Measurements from ENCODE around the gene RYR1.
"Not testable (repeated sequence)": the region's sequence is repeated elsewhere in the genome, so short reads cannot be mapped to it uniquely, and the experiment has no call there.

The RYR1 gene

DNA sequence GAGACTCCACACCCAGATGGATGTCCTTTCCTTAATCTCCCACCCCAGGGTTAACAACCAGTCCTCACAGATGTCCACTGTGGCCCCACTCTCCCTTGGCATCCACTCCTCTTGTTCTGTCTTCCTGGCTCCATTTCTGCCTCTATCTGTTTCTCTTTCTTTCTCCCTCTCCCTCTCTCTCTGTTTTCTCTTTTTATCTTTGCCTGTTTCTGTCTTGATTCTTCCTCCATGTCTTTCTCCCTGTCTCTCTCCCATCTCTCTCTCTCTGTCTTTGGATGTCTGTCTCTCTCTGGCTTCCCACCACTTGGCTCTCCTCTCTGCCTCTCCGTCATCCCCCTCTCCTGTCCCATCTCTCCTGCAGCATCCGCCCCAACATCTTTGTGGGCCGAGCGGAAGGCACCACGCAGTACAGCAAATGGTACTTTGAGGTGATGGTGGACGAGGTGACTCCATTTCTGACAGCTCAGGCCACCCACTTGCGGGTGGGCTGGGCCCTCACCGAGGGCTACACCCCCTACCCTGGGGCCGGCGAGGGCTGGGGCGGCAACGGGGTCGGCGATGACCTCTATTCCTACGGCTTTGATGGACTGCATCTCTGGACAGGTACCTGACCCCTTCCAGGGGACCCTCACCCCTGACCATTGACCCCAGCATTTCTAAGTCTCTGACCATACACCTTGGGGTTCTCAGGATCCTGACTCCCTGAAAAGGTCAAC, 24.4 kb downstream of the RYR1 start:
- no peak for DNase-seq (ENCODE audit: low read depth)

DNA sequence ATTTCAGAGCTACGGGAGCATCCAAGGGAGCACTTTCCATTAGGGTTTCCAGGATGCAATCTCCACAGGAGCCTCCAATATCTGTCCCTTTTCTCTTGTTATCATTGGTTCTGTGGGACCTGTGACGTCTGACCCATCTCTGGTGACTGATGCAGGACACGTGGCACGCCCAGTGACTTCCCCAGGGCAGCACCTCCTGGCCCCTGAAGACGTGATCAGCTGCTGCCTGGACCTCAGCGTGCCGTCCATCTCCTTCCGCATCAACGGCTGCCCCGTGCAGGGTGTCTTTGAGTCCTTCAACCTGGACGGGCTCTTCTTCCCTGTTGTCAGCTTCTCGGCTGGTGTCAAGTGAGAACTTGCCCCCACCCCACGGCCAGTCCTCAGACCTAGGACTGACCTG, 25.5 kb downstream of the RYR1 start:
- DNase-seq (ENCODE audit: low read depth): no peak

GRCh38 chr19:38463365-38463764, 29.9 kb downstream of the RYR1 start:
- no peak for DNase-seq (ENCODE audit: low read depth)

DNA sequence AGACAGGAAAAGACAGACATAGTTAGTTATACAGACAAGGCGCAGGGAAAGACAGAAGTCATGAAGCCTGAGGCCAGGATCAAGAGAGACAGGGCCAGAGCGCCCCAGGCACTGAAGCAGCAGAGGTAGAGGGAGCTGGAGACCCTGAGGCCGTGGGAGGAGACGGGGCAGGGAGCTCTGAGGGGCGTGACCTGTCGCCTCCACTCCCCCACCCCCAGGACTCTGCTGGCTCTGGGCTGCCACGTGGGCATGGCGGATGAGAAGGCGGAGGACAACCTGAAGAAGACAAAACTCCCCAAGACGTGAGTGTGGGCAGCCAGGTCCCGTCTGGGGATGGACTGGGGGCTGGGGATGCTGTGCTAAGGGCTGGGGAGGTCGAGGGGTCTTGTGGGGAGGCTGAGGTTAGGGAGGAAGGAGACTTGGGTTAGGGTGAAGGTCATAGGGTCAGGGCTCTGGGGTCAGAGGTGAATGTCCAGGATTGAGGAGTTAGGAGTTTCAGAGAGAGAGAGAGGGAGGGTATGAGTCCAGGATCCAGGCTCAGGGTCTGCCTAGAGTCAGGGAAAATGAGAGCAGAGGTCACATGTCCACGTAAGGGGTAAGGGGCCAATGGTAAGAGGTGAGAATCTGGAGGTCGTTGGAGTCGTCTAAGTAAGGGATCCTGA, 31.1 kb downstream of the RYR1 start:
- DNase-seq (ENCODE audit: low read depth): no peak

- no peak for DNase-seq (ENCODE audit: low read depth)
Measured at GRCh38 chr19:38466050-38466449, 32.6 kb downstream of the RYR1 start.

- no peak for DNase-seq (ENCODE audit: low read depth)
Measured at GRCh38 chr19:38467541-38468525, 34.3 kb downstream of the RYR1 start.

DNA sequence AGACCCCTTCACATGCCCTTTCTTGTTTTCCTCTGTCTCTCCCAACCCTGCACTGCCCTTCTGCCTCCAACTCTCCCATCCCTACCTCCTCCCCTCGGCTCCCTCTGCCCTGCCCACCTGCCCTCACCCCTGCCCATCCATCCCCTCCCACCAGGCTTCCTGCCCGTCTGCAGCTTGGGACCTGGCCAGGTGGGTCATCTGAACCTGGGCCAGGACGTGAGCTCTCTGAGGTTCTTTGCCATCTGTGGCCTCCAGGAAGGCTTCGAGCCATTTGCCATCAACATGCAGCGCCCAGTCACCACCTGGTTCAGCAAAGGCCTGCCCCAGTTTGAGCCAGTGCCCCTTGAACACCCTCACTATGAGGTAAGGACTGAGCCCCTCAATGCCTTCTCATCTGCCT, 35.7 kb downstream of the RYR1 start:
- DNase-seq (ENCODE audit: low read depth): no peak

- DNase-seq (ENCODE audit: low read depth): no peak
Measured at GRCh38 chr19:38470788-38471480, 37.4 kb downstream of the RYR1 start.

- DNase-seq (ENCODE audit: low read depth): not testable (repeated sequence)
Measured at GRCh38 chr19:38472725-38473124, 39.2 kb downstream of the RYR1 start.

DNA sequence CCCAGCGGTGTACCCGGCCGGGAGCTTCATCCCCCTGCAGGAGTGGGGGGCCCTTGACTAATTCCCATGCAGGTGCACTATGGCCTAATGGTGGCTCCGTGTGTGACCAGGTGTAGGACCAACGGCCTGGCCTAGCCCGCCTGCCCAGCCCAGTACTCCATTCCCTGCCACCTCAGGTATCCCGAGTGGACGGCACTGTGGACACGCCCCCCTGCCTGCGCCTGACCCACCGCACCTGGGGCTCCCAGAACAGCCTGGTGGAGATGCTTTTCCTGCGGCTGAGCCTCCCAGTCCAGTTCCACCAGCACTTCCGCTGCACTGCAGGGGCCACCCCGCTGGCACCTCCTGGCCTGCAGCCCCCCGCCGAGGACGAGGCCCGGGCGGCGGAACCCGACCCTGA, 39.7 kb downstream of the RYR1 start:
- no peak for DNase-seq (ENCODE audit: low read depth)

DNA sequence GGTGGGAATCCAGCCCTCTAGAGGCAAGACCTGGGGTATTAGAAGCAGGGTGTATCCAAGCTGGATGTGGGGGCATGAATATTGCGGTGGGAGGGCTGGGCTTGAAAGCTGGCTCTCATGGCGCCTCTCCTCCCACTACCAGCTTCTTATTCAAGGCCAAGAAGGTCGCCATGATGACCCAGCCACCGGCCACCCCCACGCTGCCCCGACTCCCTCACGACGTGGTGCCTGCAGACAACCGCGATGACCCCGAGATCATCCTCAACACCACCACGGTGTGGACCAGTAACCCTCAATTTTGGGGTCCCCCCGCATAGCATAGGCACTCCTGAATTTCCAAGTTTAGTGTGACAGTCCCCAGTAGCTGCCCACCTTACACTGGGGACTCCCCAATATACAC, 41.7 kb downstream of the RYR1 start:
- DNase-seq (ENCODE audit: low read depth): no peak

GRCh38 chr19:38478273-38478971, 44.9 kb downstream of the RYR1 start:
- DNase-seq (ENCODE audit: low read depth): no peak

DNA sequence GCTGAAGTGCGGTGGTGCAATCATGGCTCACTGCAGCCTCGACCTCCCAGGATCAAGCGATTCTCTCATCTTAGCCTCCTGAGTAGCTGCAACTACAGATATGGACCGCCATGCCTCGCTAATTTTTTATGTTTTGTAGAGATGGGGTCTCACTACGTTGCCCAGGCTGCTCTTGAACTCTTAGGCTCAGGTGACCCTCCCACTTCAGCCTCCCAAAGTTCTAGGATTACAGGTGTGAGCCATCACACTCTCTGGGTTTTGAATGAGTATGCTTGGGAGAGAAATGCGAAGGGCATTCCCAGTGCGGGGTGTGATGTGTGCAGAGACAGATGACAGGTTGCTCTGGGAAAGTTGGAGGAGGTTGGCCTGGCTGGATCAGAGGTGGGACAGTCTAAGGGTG, 49.0 kb downstream of the RYR1 start:
- no peak for DNase-seq (ENCODE audit: low read depth)

- DNase-seq (ENCODE audit: low read depth): no peak
Measured at GRCh38 chr19:38483016-38483630, 49.6 kb downstream of the RYR1 start.

- no peak for DNase-seq (ENCODE audit: low read depth)
Measured at GRCh38 chr19:38484747-38485146, 51.3 kb downstream of the RYR1 start.

DNA sequence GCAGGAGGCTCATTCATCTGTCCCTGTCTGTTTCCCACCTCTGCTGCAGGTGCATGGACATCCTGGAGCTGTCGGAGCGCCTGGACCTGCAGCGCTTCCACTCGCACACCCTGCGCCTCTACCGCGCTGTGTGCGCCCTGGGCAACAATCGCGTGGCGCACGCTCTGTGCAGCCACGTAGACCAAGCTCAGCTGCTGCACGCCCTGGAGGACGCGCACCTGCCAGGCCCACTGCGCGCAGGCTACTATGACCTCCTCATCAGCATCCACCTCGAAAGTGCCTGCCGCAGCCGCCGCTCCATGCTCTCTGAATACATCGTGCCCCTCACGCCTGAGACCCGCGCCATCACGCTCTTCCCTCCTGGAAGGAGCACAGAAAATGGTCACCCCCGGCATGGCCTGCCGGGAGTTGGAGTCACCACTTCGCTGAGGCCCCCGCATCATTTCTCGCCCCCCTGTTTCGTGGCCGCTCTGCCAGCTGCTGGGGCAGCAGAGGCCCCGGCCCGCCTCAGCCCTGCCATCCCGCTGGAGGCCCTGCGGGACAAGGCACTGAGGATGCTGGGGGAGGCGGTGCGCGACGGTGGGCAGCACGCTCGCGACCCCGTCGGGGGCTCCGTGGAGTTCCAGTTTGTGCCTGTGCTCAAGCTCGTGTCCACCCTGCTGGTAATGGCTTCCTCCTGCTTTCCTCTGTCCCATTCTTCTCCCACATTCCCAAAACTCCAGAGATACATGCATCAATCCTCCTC, 52.2 kb downstream of the RYR1 start:
- DNase-seq (ENCODE audit: low read depth): no peak

- no peak for DNase-seq (ENCODE audit: low read depth)
Measured at GRCh38 chr19:38486731-38487336, 53.3 kb downstream of the RYR1 start.

GRCh38 chr19:38488096-38488495, 54.6 kb downstream of the RYR1 start:
- no peak for DNase-seq (ENCODE audit: low read depth)

DNA sequence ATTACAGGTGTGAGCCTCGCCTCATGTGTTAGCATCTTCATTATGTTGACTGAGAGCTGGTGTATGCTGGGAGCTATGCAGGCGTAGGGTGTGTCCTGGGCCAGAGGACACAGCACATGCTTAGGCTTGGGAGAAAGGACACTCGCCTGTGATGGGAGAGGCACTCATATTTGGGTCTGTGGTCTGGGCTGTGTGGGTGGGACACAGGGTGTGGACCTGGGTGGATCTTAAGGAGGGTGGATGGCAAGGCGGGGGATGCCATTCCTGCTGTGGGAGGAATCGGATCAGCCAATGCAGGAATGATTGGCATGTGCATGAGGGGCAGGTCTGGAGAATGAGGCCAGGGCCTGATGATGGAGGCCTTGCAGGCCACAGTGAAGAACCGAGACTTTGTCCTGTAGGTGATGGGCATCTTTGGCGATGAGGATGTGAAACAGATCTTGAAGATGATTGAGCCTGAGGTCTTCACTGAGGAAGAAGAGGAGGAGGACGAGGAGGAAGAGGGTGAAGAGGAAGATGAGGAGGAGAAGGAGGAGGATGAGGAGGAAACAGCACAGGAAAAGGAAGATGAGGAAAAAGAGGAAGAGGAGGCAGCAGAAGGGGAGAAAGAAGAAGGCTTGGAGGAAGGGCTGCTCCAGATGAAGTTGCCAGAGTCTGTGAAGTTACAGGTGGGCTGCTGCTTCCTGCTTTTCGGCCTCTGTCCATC, 55.4 kb downstream of the RYR1 start:
- no peak for DNase-seq (ENCODE audit: low read depth)

Measured in fibroblast of gingiva (primary cell).